Caco-2 (cell line): ENCODE results near the gene TRAF4. TPM values are rescaled to one million over a fixed set of nuclear protein-coding genes. Genes with fewer than 3 reads are reported as not detected.

Experiments used
- BruUV-seq: library from RNA; stranded (reverse); fragments of 400-500 nt; replicated peaks from 2 replicates; lab custom pipeline; 2021; lab: Mats Ljungman, UMichigan
- CTCF ChIA-PET: fragments of 300-600 bp; sonication (Branson Sonifier 250); formaldehyde crosslinking; loops from one replicate; lab custom pipeline; 2022; ENCODE audit warnings: antibody characterized with exemption; lab: Charles Lee
- POLR2A ChIA-PET: fragments of 300-600 bp; sonication (Branson Sonifier 250); formaldehyde crosslinking; loops from one replicate; lab custom pipeline; 2022; ENCODE audit warnings: antibody characterized with exemption; lab: Charles Lee
- DNase-seq, 2 experiments: peaks; one replicate each; pipeline versions ENCODE4 v3.0.0 to v3.0.0-alpha.2; 2020 to 2022
- H3K27me3 ChIP-seq: replicated peaks from 2 replicates; pipeline ENCODE4 v1.6.0; 2011; ENCODE audit warnings: low read length; ENCODE audit not compliant: control insufficient read depth, insufficient read depth
- H3K36me3 ChIP-seq: 2 replicates; pipeline ENCODE4 v1.5.1; 2011; ENCODE audit warnings: low read length; ENCODE audit not compliant: control insufficient read depth, insufficient read depth
- H3K4me1 ChIP-seq: fragments of 250-450 bp; sonication (Bioruptor Pico); 2 replicates; pipeline ENCODE4 v1.5.1; 2020; ENCODE audit warnings: mild to moderate bottlenecking
- H3K4me3 ChIP-seq: 2 replicates; pipeline ENCODE4 v1.5.1; 2011; ENCODE audit warnings: low read depth, mild to moderate bottlenecking, control low read depth, low read length
- H3K9me3 ChIP-seq: fragments of 250-450 bp; sonication (Bioruptor Pico); 2 replicates; pipeline ENCODE4 v1.5.1; 2020; ENCODE audit warnings: mild to moderate bottlenecking, moderate library complexity
- H3K27ac Mint-ChIP-seq: one replicate; pipeline ENCODE4 v1.8.0; 2022; ENCODE audit warnings: mixed read lengths; ENCODE audit not compliant: unreplicated experiment
- H3K27me3 Mint-ChIP-seq: one replicate; pipeline ENCODE4 v1.8.0; 2022; ENCODE audit warnings: mixed read lengths; ENCODE audit not compliant: insufficient read depth, unreplicated experiment
- H3K36me3 Mint-ChIP-seq: one replicate; pipeline ENCODE4 v1.8.0; 2022; ENCODE audit warnings: mild to moderate bottlenecking, mixed read lengths; ENCODE audit not compliant: insufficient read depth, unreplicated experiment
- H3K4me1 Mint-ChIP-seq: one replicate; pipeline ENCODE4 v1.8.0; 2022; ENCODE audit warnings: low read depth, mixed read lengths; ENCODE audit not compliant: unreplicated experiment
- H3K4me3 Mint-ChIP-seq: one replicate; pipeline ENCODE4 v1.8.0; 2022; ENCODE audit warnings: mild to moderate bottlenecking, moderate library complexity, mixed read lengths; ENCODE audit not compliant: unreplicated experiment
- H3K9me3 Mint-ChIP-seq: one replicate; pipeline ENCODE4 v1.8.0; 2022; ENCODE audit warnings: mixed read lengths; ENCODE audit not compliant: unreplicated experiment
- intact Hi-C: fragments of 100-400 bp; cut with micrococcal nuclease; formaldehyde crosslinking; loops from one replicate; pipeline ENCODE4 v1.10.0; 2022; ENCODE audit not compliant: unreplicated experiment
- total RNA-seq: library from RNA; stranded (reverse); gene quantifications from 2 replicates; pipeline ENCODE4 v1.2.3, GENCODE V29; 2022
- TF ChIP-seq, protein P1 (sequence below), 2 experiments: fragments of 200-600 bp in 1 of 2; IDR thresholded peaks; 1 replicate in 1 of 2; 2 replicates in 1 of 2; pipeline versions ENCODE4 v1.5.1 to v1.8.0; 2011 to 2022; ENCODE audit warnings: antibody characterized with exemption in 1 of 2, control low read depth in 1 of 2, inconsistent platforms in 1 of 2, low read depth in 1 of 2, low read length in 1 of 2, mild to moderate bottlenecking in 1 of 2, moderate library complexity in 1 of 2; ENCODE audit not compliant: insufficient read depth in 1 of 2, severe bottlenecking in 1 of 2, unreplicated experiment in 1 of 2

TRAF4 gene
- total RNA-seq, 1 experiment from 2014 or later = 140 TPM

DNA sequence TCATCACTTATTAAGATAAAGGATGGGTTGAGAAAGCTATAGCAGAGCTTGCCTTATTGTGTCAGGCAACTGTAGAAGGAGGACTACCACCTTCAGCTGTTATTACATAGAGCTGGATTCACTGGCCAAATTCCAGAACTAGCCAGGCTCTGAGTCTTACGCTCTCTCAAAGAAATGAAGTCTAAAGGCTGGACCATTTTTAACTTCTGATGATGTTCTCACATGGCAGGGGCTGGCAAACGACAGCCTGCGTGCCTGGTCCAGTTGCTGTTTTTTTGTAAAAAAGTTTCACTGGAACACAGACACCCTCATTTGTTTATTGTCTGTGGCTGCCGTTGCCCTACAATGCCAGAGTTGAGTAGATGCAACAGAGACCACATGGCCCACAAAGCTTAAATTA lies 21.2 kb downstream of the TRAF4 start:
- TF ChIP-seq, protein P1, sequence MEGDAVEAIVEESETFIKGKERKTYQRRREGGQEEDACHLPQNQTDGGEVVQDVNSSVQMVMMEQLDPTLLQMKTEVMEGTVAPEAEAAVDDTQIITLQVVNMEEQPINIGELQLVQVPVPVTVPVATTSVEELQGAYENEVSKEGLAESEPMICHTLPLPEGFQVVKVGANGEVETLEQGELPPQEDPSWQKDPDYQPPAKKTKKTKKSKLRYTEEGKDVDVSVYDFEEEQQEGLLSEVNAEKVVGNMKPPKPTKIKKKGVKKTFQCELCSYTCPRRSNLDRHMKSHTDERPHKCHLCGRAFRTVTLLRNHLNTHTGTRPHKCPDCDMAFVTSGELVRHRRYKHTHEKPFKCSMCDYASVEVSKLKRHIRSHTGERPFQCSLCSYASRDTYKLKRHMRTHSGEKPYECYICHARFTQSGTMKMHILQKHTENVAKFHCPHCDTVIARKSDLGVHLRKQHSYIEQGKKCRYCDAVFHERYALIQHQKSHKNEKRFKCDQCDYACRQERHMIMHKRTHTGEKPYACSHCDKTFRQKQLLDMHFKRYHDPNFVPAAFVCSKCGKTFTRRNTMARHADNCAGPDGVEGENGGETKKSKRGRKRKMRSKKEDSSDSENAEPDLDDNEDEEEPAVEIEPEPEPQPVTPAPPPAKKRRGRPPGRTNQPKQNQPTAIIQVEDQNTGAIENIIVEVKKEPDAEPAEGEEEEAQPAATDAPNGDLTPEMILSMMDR (IDR thresholded peaks at IDR 0.05; ENCODE audit: insufficient read depth in 1 of 2, low read depth in 1 of 2, low read length in 1 of 2, severe bottlenecking in 1 of 2, unreplicated experiment in 1 of 2) = no peak
- Mint-ChIP-seq H3K36me3 (peaks cover 45% of the 10 kb centered on the region), H3K9me3 (no peaks in the 10 kb centered on the region), H3K4me1 (peaks cover 7% of the 10 kb centered on the region), H3K27me3 (no peaks in the 10 kb centered on the region), H3K27ac (no peak overlapping the region), H3K4me3 (no peak overlapping the region)
- no peaks in the 10 kb centered on the region for H3K27me3 ChIP-seq
- H3K4me1 ChIP-seq = no peaks in the 10 kb centered on the region
- no peak for DNase-seq
- ChIA-PET POLR2A (interaction anchor here (1.3 to 2.2 kb wide), 2 partner anchors 38 to 133 kb away, joined by 3 to 10 read pairs; partner anchors contain the start of genes FLOT2 and TLCD1), CTCF (interaction anchor here (1.8 to 3.2 kb wide), 4 partner anchors 14 to 138 kb away, joined by 11 to 42 read pairs (median 24); partner anchors contain the start of genes DHRS13 and FAM222B)
- BruUV-seq = no TSS peak
- intact Hi-C loops = no loop called here
- no peaks in the 10 kb centered on the region for H3K9me3 ChIP-seq
- no peak overlapping the region for H3K4me3 ChIP-seq
- peaks cover 3% of the 10 kb centered on the region; the same call in 1 of the 2 replicates for H3K36me3 ChIP-seq

DNA sequence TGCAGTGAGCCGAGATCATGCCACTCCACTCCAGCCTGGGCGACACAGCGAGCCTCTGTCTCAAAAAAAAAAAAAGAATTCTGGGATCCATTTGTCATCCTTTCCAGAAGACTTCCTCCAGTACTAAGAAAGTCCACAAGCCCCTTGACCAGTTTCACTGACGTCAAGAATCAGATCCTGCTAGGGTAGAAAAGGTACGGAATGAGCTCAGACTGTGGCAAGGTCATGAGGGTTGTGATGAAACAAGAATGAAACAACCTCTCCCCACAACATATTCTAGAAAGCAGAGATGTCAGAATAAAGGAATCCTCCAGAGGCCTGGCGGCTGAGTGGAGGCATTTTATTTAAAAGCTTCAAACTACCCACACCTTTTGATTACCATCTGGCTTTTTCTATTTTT lies 29.9 kb downstream of the TRAF4 start:
- H3K4me1 Mint-ChIP-seq = peaks cover 9% of the 10 kb centered on the region
- no peak overlapping the region for H3K4me3 ChIP-seq
- H3K27me3 Mint-ChIP-seq = no peaks in the 10 kb centered on the region
- DNase-seq = no peak
- TF ChIP-seq, protein P1 (IDR thresholded peaks at IDR 0.05; ENCODE audit: insufficient read depth in 1 of 2, low read depth in 1 of 2, low read length in 1 of 2, severe bottlenecking in 1 of 2, unreplicated experiment in 1 of 2) = no peak
- H3K9me3 ChIP-seq = no peaks in the 10 kb centered on the region
- peaks cover 2% of the 10 kb centered on the region; the same call in 1 of the 2 replicates for H3K36me3 ChIP-seq
- no peak overlapping the region for H3K4me3 Mint-ChIP-seq
- no peak overlapping the region for H3K27ac Mint-ChIP-seq
- H3K9me3 Mint-ChIP-seq = no peaks in the 10 kb centered on the region
- no peaks in the 10 kb centered on the region for H3K4me1 ChIP-seq
- intact Hi-C loops = no loop called here
- no TSS peak for BruUV-seq
- H3K36me3 Mint-ChIP-seq = peaks cover 30% of the 10 kb centered on the region
- POLR2A ChIA-PET = no interaction called here
- H3K27me3 ChIP-seq = no peaks in the 10 kb centered on the region
- CTCF ChIA-PET = interaction anchor here (1.3 kb wide), 1 partner anchor 10 kb away, joined by 6 read pairs; no protein-coding TSS in a partner anchor

DNA sequence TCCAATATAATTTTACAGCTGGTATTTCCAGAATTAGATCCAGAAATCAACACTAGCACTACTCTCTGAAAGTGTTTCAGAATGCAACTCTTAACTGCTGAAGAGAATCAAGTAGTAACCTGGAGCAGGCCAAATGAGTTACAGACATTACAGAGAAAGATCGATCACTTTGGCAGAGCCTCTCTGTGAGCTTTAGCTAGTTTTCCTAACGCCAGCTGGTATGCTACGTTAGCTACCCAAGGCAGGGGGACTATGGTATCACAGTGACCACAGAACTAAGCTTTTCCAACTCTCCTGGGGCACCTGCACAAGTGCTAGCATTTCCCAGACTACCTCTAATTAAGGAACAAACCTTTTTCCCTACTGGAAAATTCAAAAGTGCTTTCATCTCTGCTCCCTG lies 30.4 kb downstream of the TRAF4 start:
- H3K4me1 Mint-ChIP-seq = peaks cover 9% of the 10 kb centered on the region
- DNase-seq = no peak
- peaks cover 2% of the 10 kb centered on the region; the same call in 1 of the 2 replicates for H3K36me3 ChIP-seq
- intact Hi-C loops = no loop called here
- CTCF ChIA-PET = interaction anchor here (1.3 kb wide), 1 partner anchor 10 kb away, joined by 6 read pairs; no protein-coding TSS in a partner anchor
- no peak overlapping the region for H3K27ac Mint-ChIP-seq
- H3K4me3 Mint-ChIP-seq = no peak overlapping the region
- H3K4me1 ChIP-seq = no peaks in the 10 kb centered on the region
- H3K9me3 Mint-ChIP-seq = no peaks in the 10 kb centered on the region
- no TSS peak for BruUV-seq
- H3K4me3 ChIP-seq = no peak overlapping the region
- POLR2A ChIA-PET = no interaction called here
- no peaks in the 10 kb centered on the region for H3K27me3 ChIP-seq
- H3K36me3 Mint-ChIP-seq = peaks cover 35% of the 10 kb centered on the region
- TF ChIP-seq, protein P1 (IDR thresholded peaks at IDR 0.05; ENCODE audit: insufficient read depth in 1 of 2, low read depth in 1 of 2, low read length in 1 of 2, severe bottlenecking in 1 of 2, unreplicated experiment in 1 of 2) = no peak
- no peaks in the 10 kb centered on the region for H3K27me3 Mint-ChIP-seq
- no peaks in the 10 kb centered on the region for H3K9me3 ChIP-seq
